Measurements from ENCODE around the gene POLA1.
A peak's percentile ranks its signal among the peaks of the same experiment; 100 is the strongest.

Gene POLA1, protein sequence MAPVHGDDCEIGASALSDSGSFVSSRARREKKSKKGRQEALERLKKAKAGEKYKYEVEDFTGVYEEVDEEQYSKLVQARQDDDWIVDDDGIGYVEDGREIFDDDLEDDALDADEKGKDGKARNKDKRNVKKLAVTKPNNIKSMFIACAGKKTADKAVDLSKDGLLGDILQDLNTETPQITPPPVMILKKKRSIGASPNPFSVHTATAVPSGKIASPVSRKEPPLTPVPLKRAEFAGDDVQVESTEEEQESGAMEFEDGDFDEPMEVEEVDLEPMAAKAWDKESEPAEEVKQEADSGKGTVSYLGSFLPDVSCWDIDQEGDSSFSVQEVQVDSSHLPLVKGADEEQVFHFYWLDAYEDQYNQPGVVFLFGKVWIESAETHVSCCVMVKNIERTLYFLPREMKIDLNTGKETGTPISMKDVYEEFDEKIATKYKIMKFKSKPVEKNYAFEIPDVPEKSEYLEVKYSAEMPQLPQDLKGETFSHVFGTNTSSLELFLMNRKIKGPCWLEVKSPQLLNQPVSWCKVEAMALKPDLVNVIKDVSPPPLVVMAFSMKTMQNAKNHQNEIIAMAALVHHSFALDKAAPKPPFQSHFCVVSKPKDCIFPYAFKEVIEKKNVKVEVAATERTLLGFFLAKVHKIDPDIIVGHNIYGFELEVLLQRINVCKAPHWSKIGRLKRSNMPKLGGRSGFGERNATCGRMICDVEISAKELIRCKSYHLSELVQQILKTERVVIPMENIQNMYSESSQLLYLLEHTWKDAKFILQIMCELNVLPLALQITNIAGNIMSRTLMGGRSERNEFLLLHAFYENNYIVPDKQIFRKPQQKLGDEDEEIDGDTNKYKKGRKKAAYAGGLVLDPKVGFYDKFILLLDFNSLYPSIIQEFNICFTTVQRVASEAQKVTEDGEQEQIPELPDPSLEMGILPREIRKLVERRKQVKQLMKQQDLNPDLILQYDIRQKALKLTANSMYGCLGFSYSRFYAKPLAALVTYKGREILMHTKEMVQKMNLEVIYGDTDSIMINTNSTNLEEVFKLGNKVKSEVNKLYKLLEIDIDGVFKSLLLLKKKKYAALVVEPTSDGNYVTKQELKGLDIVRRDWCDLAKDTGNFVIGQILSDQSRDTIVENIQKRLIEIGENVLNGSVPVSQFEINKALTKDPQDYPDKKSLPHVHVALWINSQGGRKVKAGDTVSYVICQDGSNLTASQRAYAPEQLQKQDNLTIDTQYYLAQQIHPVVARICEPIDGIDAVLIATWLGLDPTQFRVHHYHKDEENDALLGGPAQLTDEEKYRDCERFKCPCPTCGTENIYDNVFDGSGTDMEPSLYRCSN (N-terminal part only)

DNA sequence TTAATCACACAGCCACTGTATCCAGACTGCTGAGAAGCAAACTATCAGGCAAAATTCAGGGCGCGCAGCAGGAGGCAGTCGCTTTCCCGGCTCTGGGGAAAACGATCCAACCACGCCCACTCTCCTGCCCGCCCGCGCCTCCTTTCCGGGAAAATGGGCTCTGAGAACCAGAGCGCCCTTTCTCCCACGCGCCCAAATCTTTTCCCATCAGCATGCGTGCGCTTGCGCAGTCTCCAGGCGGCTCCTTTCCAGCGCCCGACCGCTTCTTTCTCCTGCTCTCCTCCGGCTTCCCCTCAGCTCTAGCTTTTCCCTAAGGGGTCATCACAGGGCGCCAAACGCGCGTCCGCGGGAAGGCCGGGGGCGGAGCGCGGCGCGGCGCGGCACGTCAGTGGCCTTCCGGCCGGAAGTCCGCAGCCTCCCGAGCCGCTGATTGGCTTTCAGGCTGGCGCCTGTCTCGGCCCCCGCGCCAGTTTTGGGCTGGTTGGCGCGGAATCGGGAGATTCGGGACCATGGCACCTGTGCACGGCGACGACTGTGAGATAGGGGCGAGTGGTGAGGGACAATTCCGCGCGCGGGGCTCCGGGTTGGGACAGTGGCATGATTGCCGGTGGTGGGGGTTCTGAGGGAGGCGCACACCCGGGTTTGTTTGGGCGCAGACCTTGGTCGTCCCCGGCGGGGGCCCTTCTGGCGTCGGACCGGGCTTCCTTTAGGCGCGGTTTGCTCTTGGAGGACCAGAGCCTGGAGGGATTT is at the start of gene POLA1:
Gene POLA1 (plus strand): TSS at position 466 of the 750 bp plus-strand sequence. CDS start 44 bp downstream, at position 510.
- DNase-seq = peak; percentile 94

DNA sequence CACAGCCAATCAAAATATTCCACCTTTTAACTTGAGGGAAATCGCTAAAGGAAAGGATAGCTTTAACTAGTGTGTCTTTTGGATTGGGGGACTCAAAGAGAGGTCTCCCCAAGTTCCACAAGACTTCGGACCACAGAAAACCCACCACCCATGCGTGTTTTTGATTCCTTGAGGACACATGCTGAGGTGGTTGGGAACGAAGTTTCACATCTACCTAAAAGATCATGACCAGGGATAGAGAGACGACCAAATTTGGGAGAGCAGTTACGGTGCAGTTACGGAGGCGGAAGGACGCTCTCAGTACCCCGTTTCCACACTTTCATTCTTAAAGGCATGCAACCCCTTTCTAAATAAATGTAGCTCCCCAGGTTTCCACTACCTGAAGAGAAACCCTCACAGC is 47.7 kb upstream of the POLA1 start:
- no peak for DNase-seq

DNA sequence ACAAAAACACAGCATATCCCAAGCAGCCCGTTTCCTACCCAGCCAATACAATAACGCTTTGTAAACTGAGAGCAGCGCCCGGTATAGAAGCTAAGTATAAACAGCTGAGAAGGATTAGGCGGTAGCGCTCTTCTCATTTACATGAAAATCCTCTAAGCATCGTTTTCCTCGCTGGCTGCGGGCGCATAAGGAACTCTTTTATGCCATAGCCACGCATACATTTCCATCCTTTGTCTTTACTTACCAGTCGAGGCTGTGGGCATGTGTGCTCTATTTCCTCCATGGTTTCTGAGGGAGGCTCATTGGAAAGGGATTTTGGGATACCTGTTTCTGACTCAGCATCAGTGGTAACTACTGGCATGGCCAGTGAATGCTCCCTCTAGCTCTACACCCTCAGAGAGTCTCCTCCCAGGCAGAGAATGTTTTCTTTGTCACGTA is 47.0 kb upstream of the POLA1 start:
- peak; percentile 68 for DNase-seq

DNA sequence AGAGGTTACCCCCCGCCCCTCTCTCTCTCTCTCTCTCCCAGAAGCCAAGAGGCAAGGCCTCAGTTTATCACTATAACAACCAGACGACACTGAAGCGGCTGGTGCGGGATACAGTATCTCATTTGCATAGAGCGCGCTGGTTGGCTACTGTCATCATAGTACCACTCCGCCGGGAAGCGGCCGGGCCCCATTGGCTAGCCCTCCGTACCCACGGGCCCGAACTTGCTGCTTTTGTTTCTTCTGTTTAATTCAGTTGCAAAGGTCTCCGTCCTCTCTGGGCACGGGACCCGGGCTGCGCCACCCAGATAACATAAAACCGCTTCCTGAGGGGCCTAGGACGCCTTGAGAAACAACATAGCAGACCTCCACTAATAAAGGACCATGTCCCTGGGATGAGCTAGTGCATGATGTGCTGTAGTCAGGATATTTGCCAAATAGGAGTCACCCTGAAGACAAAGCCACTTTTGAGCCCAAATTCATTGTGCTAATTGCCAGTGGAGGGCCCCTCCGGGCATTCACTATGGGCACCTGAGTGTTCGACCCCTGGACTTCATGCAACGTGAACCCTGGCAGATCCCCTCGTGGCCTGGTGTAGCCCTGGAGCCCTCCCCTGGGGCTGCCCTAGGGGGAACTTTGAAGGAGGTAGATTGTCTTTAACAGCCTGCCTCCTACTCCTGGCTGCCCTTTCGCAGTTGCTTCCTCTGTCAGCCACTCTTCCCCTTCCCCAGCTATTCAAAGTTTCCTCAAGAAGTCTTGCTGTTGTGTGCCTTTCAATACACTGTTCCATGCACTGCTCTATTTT is 46.3 kb upstream of the POLA1 start, which contains the start of gene PCYT1B:
Gene PCYT1B (minus strand): TSS at position 91 of the 802 bp plus-strand sequence. CDS start 242 bp downstream, outside the sequence.
- peak; percentile 92 for DNase-seq

DNA sequence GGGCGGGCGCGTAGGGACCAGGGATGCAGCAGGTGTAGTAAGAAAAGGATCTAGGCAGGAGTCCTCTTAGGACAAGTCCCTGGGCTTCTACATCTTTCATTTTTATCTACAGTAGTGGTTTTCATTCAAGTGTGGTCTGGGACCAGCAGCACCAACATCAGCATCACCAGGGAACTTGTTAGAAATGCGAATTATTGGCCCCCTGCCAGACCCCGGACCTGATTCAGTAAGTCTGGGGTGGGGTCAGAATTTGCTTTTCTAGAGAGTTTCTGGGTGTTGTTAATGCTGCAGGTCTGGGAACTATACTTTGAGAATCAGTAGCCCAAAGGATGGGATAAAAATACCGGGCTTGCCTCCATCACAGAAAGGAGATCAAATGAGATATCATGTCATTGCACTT is 45.2 kb upstream of the POLA1 start:
- DNase-seq = no peak

DNA sequence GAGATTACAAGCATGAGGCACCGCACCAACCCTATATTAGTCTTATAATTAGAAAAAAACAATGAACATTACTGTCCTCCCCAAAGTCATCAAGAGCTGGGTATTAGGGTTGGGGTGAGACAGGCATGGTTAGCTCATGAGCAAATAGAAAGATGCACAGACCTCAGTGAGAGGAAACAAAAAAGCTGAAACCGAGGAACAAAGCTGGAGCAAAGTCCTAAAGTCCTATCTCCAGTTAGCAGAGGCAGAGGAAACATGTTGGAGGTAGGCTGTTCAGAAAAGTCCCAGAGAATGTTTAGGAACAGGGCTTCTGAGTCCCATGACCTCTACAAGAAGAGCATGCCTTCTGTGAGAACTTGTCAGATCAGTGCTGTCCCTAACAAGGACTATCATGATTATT is 41.9 kb upstream of the POLA1 start:
- DNase-seq = no peak

DNA sequence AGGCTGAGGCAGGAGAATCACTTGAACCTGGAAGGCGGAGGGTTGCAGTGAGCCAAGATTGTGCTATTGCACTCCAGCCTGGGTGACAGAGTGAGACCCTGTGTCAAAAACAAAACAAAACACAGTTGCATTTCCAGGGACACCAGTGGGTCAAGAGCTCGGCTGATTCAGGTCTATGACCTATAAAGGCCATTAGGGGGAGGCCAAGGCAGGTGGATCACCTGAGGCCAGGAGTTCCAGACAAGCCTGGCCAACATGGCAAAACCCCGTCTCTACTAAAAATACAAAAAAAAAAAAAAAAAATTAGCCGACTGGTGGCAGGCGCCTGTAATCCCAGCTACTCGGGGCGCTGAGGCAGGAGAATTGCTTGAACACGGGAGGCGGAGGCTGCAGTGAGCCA is 38.0 kb upstream of the POLA1 start:
- peak; percentile 26 for DNase-seq

DNA sequence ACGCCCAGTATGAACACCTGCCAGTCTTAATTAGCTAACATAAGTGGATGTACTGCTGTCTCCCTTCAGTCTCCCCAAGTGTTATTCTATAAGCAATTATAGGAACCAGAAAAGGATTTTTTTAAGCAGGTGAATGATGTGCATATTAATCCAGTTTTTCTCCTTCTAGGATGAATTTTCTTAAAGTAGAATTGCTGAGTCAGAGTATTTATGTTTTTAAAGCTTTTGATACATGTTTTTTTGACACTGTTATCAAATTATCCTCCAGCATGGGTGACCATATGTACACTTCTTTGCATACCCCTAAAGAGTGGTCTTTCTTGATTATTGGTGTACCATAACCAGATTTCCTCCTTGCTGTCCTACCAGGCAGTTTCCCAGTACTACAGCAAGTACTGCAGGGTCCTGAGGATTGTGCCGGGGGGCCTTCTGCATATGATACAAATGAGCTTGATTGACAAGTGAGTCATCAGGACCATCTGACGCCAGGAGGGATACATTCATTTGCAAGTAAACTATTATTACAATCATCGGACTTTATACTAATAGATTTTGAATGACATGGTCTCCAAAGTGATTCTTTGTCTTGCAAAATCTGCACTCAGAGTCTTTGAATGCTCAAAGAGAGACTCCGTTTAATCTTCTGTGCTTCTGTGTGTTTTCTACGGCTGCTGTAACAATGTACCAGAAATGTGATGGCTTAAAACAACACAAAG is 35.9 kb upstream of the POLA1 start:
- peak; percentile 60 for DNase-seq

DNA sequence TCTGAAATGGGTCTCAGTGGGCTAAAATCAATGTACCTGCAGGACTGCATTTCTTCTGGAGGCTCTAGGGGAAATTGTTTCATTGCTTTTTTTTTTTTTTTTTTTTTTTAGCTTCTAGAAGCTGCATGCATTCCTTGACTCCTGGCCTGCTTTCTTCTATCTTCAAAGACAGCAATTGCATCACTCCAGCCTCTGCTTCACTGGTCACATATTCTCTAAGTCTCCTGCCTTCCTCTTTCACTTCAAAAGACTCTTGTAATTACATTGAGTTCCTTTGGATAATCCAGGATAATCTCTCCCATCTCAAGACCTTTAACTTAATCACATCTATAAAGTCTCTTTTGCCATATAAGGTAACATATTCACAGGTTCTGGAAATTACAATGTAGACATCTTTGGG is 35.3 kb upstream of the POLA1 start:
- DNase-seq = no peak

DNA sequence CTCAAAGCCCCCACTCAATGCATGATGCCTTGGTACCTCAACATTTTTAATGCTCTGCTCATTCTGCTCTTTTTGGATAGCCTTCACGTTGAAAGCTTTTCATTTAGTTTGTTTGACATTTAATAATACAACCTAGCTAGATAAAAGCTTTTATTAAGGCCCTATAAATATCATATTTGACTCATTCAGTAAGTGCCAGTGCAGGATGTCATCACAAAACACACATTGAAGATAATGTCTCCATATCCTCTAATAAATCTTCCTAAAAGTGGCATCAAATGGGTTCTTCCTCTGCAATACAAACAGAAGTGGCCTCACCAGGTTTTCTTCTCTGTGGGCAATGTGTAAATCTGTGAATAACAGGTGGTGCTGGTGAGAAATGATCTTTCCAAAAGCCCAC is 34.6 kb upstream of the POLA1 start:
- no peak for DNase-seq

DNA sequence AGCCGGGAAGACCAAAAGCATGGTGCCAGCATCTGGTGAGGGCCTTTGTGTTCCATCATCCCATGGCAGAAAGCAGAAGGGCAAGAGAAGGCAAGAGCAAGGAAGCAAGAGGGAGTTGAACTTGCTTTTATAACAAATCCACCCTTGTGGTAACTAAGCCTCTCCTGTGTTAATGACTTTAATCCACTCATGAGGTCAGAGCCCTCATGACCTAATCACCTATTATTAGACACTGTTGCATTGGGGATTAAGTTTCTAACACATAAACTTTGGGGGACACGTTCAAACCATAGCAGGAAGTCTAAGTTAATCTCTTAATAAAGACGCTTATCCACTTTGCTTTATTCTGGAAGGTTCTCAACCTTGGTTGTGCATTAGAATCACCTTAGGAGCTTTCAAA is 34.1 kb upstream of the POLA1 start:
- DNase-seq = no peak

DNA sequence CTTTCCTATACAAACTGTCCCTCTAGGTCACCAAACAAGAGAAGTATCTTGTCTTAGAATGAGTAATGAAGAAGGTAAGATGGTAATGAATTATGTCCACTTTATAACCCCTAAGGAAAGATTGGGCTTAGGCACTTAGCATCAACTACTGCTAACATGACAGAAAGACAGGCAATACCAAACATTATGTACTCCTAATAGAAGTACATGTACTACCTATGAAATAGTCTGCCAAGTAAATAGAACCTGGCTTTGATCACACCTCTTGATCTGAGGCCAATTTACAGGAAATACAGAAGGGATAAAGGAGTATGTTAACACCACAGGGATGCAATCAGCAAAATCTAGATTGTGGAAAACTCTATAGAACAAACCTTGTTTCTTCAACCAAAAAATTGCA is 32.4 kb upstream of the POLA1 start:
- no peak for DNase-seq

DNA sequence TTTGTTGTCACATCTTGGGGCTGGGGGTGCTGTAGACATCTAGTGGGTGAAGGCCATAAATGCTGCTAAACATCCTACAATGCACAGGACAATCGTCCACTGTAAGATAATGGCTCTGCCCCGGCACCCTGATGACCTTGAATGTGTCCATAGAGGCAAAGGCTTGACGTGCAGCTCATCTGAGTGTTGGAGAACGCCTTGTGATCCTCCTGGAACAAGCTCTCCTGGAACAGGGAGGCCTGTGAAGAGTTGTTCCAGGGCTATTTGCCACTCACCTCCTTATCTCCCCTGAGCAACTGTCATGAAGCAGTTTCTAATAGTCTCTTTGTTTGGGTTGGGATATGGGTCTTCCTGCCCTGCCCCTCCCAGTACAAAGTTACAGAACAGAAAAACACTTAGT is 31.4 kb upstream of the POLA1 start:
- no peak for DNase-seq

DNA sequence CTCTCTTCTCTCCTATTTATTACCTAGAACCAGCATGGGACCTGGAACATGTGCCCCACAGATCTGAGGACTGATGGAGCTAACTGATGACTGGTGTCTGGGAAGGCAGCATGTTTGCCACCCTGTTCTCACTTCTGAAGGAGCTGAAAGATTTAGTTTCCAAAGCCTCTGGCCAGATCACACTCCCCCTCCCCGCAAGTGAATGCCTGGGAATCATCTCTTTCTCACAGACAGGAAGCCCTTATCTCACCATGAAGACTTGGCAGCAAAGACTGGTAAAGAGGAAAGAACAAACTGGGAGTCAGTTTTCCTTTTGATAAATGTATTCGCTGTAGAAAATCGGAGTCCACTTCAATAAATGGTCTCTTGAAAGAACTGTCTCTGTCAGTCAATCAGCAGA is 25.6 kb upstream of the POLA1 start:
- DNase-seq = no peak

DNA sequence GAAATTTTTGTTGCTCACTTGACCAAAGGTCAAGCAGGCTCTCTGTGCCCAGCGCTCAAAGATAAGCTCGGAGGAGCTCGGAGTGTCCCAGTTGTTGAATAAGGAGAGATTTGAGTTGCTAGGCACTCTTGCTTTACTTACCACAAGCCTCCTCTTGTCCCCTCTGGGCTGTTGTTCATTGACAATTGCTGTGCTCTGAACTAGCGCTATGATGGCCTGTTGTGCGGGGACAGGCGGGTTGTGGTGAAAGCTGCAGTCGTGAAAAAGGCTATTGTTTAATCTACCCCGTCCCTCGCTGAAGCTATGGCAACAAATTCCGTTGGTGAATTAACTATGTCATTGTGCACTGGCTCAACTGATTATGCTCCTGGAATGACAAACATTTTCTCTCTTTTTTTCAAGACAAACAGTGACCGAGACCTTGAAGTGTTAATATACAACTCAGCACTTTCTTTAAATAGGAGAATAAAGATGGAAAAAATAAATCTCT is 21.0 kb upstream of the POLA1 start:
- no peak for DNase-seq

DNA sequence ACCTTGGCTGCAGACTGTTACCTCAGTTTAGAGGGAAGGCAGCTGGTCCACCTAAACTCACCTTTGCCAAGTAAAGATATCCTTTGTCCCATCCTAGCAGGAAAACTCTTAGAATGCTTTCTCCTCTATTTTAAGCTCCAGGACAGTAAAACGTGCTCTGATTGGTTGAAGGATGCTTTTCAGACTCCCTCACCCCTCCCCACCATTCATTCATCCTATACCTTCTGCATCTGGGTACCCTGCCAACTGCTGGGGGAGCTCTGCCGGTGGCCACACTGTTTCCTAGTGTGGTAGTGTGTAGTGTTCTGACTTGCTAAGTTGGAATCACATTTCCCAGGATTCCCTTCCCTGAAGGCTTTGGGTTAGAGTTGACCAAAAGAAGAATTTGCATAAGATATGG is 20.3 kb upstream of the POLA1 start:
- DNase-seq = no peak

DNA sequence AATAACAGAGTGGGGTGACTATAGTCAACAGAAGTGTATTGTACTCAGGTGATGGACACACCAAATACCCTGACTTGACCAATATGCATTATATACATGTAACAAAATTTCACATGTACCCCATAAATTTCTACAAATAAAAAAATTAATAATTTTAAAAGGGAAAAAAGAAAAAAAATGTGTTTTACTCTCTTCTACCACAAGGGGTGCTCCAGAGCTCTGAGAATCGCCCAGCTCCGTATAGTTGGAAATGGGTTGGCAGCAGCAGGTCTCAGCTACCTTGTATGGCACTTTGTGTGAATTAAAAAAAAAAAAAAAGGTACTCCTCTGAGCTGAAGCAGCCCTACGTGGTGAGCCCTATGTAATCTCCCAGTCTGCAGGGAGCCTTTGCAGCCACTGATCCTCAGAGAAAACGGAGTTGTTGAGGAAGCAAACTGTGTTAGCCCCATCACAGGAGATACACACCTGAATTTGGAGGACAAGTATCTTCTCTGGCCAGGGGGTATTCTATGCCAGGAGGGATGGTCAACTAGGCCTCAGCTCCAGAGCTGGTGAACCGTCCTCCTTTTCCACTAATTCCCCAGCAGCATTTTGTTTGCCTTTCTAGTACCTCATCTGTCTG is 17.2 kb upstream of the POLA1 start:
- peak; percentile 7 for DNase-seq

DNA sequence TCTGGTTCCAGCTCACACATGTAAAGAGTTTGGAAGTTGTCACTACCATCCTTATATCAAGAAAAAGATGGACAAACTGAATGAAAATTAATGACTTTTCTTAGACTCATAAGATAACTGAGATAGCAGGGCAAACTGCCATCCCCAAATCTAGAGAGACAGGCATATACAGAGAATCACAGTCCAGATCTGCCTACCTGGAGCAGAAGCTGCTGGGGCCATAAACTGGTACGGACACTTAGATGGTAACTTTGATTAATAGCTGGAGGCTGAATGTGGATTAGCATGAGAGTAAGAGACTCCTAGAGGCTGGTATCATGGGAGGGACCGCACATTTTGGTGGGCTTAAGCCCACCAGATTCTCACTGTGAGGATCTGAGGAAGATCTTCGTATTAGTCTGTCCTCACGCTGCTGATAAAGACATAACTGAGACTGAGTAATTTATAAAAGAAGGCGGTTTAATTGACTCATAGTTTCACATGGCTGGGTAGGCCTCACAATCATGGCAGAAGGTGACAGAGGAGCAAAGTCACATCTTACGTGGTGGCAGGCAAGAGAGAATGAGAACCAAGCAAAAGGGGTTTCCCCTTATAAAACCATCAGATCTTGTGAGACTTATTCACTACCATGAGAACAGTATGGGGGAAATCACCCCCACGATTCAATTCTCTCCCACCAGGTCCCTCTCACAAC is 10.8 kb upstream of the POLA1 start:
- DNase-seq = no peak

DNA sequence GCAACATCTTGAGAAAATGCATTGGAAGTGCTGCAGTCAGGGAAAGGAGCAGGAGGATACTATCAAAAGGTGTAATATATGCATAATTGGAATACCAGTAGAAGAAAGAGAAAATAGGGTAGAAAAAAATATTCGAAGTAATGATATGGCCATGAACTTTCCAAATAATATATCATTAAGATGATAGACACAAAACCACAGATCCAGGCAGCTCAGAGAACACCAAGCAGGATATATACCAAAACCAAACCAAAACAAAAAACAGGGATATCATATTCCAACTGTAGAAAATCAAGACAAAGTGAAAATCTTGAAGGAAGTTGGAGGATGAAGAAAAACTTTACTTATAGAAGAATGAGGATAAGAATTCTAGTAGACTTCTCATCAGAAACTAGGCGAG is 9.7 kb upstream of the POLA1 start:
- DNase-seq = no peak
